ES-I3 (cell line): Measurements from ENCODE around the gene ZNF146.
"Not testable (repeated sequence)": the region's sequence is repeated elsewhere in the genome, so short reads cannot be mapped to it uniquely, and the experiment has no call there.

Source experiments
- H3K36me3 ChIP-seq: 2 replicates; pipeline ENCODE4 v1.6.1; 2013; ENCODE audit warnings: mild to moderate bottlenecking, low read length, control low read depth, moderate library complexity; ENCODE audit not compliant: insufficient read depth
- H3K4me1 ChIP-seq: 2 replicates; pipeline ENCODE4 v1.6.1; 2013; ENCODE audit warnings: mild to moderate bottlenecking, control low read depth, low read length; ENCODE audit not compliant: insufficient read depth
- H3K9ac ChIP-seq: 2 replicates; pipeline ENCODE4 v1.6.1; 2013; ENCODE audit warnings: low read depth, mild to moderate bottlenecking, low read length, moderate library complexity
- H3K9me3 ChIP-seq: 2 replicates; pipeline ENCODE4 v1.6.1; 2013; ENCODE audit warnings: mild to moderate bottlenecking, low read length, moderate library complexity; ENCODE audit not compliant: control insufficient read depth, insufficient read depth

The ZNF146 gene

DNA sequence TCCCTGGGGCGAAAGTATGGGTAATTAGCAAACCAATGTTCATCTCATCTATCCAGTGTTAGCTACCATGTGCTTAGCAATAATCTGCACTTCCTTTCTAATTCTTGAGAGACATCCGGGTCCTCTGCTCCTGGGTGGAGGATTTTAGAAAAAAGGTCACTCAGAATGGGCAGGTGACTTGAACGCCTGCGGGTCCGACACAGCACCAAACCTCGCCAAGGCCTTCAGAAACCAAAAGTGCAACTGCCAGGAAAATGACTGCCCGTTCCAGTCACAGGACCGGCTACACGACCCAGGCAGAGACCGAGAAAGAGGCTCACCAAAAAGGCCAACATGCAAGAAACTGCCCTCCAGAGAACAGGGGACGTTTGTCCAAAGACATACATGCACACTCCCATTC lies 39.9 kb downstream of the ZNF146 start:
- H3K9me3 ChIP-seq = no peaks in the 10 kb centered on the region; the same call in 1 of the 2 replicates
- no peak overlapping the region for H3K9ac ChIP-seq

DNA sequence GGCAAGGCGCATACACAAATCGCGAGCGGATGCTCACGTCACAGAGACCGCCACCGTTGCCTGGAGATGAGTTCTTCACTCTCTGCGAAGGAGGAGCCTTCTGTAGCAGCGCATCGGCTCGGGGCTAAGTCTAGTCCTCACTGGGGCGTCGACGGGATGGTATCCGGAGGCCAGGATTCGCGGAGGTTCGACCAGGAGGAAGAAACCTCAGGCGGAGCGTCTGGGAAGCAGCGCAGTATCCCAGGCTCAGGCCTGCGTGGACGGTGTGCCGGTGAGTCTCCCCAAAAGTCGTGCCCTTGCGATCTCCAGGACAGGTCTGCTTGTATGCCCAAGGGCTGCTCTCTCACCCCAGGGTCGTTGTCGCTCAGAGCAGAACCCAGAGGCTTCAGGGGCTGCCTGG lies 40.4 kb downstream of the ZNF146 start:
- Histone ChIP-seq H3K9me3 (no peaks in the 10 kb centered on the region; the same call in 1 of the 2 replicates), H3K4me1 (no peaks in the 10 kb centered on the region), H3K36me3 (no peaks in the 10 kb centered on the region), H3K9ac (no peak overlapping the region)

More for the DNA sequence above, 39.9 kb downstream of the ZNF146 start:
- H3K36me3 ChIP-seq = no peaks in the 10 kb centered on the region
- H3K4me1 ChIP-seq = no peaks in the 10 kb centered on the region

GRCh38 chr19:36256064-36256463 lies 41.2 kb downstream of the ZNF146 start:
- Histone ChIP-seq H3K9me3 (no peaks in the 10 kb centered on the region; the same call in 1 of the 2 replicates), H3K36me3 (no peaks in the 10 kb centered on the region), H3K4me1 (no peaks in the 10 kb centered on the region), H3K9ac (no peak overlapping the region)

GRCh38 chr19:36256853-36257519 lies 42.1 kb downstream of the ZNF146 start:
- Histone ChIP-seq H3K4me1 (no peaks in the 10 kb centered on the region), H3K9me3 (no peaks in the 10 kb centered on the region; the same call in 1 of the 2 replicates), H3K9ac (no peak overlapping the region), H3K36me3 (no peaks in the 10 kb centered on the region)

GRCh38 chr19:36257520-36257876 lies 42.6 kb downstream of the ZNF146 start:
- Histone ChIP-seq H3K4me1 (no peaks in the 10 kb centered on the region), H3K9me3 (no peaks in the 10 kb centered on the region; the same call in 1 of the 2 replicates), H3K36me3 (no peaks in the 10 kb centered on the region), H3K9ac (no peak overlapping the region)

DNA sequence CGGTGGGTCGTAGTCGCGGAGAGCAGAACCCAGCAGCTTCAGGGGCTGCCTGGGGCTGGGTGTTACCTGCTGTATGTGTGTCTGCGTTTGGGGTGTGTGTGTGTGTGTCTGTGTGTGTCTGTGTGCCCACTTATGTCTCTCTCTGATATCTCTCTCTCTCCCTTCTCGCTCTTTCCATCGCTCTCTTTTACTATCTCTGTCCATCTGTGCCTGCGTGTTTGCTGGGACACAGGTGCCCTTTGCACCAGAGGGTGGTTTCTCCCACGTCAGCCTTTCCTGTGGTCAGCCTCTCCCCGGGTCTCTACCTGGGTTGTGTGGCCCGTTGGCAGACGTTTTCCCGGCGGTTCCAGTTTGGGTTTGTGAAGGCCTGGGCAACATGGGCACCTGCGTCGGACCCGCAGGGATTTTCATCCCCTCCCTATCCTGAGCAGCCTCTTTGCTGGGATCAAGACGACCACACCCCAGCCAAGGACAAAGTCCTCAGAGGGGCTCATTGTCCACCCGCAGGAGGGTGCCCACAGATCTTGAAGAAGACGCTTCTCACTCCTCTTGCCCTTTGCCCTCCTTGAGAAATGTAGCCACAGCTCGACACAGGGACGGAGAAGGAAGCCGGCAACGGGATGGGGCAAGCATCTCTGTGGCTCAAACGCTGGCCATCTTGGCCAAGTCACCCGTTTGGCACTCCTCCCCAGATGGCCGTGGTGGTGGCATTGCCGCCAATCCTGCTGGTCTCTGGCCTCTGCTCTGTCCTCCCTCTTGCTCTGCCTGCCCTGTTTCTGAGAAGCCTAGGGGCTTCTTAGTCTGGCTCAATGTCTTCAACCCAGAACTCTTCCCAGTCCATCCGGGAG lies 43.3 kb downstream of the ZNF146 start:
- Histone ChIP-seq H3K36me3 (no peaks in the 10 kb centered on the region), H3K4me1 (no peaks in the 10 kb centered on the region), H3K9me3 (no peaks in the 10 kb centered on the region; the same call in 1 of the 2 replicates), H3K9ac (no peak overlapping the region)

- no peaks in the 10 kb centered on the region for H3K36me3 ChIP-seq
- H3K4me1 ChIP-seq = no peaks in the 10 kb centered on the region
- no peaks in the 10 kb centered on the region; the same call in 1 of the 2 replicates for H3K9me3 ChIP-seq
Measured at GRCh38 chr19:36259211-36259610, 44.3 kb downstream of the ZNF146 start.

DNA sequence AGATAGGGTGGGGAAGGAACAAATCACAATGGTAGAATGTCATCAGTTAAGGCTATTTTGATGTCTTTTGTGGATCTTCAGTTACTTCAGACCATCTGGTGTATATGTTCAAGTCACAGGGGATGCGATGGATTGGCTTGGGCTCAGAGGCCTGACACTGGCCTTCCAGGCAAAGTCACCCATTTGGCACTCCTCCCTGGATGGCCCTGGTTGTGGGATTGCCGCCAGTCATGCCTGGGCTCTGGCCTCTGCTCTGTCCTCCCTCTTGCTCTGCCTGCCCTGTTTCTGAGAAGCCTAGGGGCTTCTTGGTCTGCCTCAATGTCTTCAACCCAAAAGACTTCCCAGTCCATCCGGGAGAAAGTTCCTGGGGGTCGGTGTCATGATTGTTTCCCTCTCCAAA lies 50.2 kb downstream of the ZNF146 start:
- Histone ChIP-seq H3K4me1 (no peaks in the 10 kb centered on the region), H3K36me3 (no peaks in the 10 kb centered on the region), H3K9ac (no peak overlapping the region), H3K9me3 (no peaks in the 10 kb centered on the region)

More at GRCh38 chr19:36259211-36259610, 44.3 kb downstream of the ZNF146 start:
- no peak overlapping the region for H3K9ac ChIP-seq

- Histone ChIP-seq H3K9me3 (no peaks in the 10 kb centered on the region), H3K9ac (peak overlapping the region; percentile 51), H3K4me1 (no peaks in the 10 kb centered on the region), H3K36me3 (no peaks in the 10 kb centered on the region)
Measured at GRCh38 chr19:36265856-36266374, 51.0 kb downstream of the ZNF146 start.

DNA sequence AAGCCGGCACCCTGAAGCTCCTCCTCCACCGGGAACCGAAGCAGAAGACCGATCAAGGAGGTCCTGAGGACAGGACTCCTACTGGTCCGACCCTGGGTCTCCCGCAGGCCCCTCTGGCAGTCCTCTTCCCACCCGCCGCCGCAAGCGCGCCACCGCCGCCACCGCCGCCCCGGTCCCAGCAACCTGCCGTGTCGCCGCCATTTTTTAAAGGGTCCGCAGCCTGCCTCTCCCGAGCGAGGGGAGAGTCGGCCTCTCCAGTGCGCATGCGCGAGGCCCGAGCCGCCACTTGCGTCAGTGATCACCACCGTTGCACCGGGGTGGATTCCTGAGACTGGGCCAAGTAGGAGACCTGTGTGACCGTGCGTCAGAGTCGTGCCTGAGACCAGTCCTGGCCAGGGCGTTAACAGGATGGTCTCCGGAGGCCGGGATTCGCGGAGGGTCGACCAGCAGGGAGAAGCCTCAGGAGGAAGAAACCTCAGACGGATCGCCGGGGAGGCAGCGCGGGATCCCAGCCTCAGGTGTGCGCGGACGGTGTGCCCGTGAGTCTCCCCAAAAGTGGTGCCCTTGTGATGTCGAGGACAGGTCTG lies 51.6 kb downstream of the ZNF146 start:
- H3K36me3 ChIP-seq = no peaks in the 10 kb centered on the region
- H3K4me1 ChIP-seq = no peaks in the 10 kb centered on the region
- H3K9ac ChIP-seq = peak overlapping the region; percentile 51
- H3K9me3 ChIP-seq = no peaks in the 10 kb centered on the region

DNA sequence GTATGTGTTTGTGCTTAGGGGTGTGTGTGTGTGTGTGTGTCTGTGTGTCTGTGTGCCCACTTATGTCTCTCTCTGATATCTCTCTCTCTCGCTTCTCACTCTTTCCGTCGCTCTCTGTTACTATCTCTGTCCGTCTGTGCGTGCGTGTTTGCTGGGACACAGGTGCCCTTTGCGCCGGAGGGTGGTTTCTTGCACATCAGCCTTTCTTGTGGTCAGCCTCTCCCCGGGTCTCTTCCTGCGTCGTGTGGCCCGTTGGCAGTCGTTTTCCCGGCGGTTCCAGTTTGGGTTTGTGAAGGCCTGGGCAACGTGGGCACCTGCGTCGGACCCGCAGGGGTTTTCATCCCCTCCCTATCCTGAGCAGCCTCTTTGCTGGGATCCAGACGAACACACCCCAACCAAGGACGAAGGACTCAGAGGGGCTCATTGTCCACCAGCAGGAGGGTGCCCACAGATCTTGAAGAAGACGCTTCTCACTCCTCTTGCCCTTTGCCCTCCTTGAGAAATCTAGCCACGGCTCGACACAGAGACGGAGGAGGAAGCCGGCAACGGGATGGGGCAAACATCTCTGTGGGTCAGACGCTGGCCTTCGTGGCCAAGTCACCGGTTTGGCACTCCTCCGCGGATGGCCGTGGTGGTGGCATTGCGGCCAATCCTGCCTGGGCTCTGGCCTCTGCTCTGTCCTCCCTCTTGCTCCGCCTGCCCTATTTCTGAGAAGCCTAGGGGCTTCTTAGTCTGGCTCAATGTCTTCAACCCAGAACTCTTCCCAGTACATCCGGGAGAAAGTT lies 52.3 kb downstream of the ZNF146 start:
- Histone ChIP-seq H3K9me3 (no peaks in the 10 kb centered on the region), H3K36me3 (no peaks in the 10 kb centered on the region), H3K9ac (peak overlapping the region; percentile 51; the same call in 1 of the 2 replicates), H3K4me1 (no peaks in the 10 kb centered on the region)

DNA sequence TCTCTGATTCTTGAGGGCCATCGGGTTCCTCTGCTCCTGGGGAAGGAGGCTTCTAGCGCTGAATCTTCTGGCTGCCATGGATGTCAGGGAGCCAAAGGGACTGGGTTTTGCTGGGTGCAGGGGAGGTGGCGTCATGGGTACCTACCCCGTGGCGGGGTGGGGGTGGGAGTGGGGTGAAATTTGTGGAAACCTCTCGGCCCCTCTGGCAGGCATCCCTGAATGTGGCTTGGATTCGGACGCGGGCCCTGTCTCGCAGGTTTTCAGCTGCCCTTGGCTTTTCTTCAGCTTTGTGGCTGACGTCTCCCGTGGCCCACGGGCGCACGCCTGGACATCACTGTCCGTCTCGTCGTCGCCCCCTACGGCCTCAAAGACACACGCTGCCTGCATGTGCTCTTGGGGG lies 53.2 kb downstream of the ZNF146 start:
- H3K9ac ChIP-seq, H3K4me1 ChIP-seq, H3K9me3 ChIP-seq, H3K36me3 ChIP-seq: not testable (repeated sequence)

DNA sequence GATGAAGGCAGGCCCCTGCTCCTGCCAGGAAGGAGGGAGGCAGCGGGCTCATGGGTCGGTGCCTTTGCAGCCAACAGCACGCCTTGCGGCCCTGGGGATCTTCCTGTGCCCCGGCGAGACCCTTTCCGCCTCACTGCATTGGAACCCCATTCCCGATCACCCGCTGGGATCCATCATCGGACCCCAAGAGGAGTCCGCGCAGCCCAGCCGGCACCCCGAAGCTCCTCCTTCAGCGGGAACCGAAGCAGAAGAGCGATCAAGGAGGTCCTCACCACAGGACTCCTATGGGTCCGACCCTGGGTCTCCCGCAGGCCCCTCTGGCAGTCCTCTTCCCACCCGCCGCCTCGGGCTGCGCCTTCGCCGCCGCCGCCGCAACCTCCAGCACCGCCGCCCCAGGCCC lies 53.7 kb downstream of the ZNF146 start:
- H3K9ac ChIP-seq, H3K4me1 ChIP-seq, H3K9me3 ChIP-seq, H3K36me3 ChIP-seq: not testable (repeated sequence)

DNA sequence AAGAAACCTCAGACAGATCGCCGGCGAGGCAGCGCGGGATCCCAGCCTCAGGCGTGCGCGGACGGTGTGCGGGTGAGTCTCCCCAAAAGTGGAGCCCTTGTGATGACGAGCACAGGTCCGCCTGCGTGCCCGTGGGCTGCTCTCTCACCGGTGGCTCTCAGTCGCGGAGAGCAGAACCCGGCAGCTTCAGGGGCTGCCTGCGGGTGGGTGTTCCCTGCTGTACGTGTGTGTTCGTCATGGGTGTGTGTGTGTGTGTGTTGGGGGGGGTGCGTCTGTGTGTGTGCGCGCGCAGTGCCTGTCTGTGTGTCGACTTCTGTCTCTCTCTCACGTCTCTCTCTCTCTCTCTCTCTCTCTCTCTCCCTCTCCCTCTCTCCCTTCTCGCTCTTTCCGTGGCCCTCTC lies 54.4 kb downstream of the ZNF146 start:
- not testable (repeated sequence) for H3K4me1 ChIP-seq, H3K9me3 ChIP-seq, H3K36me3 ChIP-seq, H3K9ac ChIP-seq
